ENCODE measurements around the gene LRRC26. TPM values are rescaled to one million over a fixed set of nuclear protein-coding genes. Genes with fewer than 3 reads are reported as not detected.

Gene LRRC26
- polyA plus RNA-seq, 2 of the 4 experiments (the other 2 are of a cell fraction), result 0.08 to 1.0 TPM

DNA sequence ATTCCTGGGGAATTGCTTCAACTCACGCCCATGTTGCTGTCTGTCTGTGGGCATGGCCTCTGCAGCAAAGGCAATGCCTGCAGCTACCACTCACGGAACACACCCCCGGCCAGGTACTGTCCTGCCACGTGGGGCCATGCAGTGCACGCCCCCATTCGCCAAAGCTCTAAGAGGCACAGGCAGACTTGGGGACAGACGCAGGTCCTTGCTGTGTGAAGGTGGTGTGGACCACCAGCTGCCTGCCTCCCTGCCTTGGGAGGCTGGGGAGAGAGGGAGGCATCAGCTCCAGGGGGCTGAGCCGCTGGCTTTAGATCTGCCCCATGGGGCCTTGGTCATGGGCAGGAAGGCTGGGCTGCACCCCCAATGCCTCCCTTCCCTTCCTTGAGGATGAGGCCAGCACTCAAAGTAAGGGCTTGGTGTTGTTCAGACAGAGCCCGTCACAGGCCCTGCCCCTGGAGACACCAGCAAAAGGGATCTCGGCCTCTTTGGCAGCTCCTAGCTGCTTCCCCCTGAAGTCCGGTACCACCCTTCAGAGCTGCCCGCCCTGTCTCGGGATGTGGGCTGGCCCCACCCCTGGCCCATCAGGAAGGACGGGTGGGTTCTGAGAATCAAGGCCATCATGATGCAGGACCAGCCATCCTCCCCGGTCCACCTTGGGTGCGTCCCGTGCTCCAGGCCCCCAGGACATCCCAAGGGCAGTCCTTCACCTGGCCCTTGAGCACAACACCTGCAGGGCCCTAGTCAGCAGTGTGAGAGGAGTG is 28.6 kb downstream of the LRRC26 start:
- no peak for FAIRE-seq
- POLR2A ChIA-PET, result interaction anchor here (0.8 to 1.1 kb wide), 2 partner anchors 12 to 100 kb away, joined by 3 to 5 read pairs; no protein-coding TSS in a partner anchor
- WGBS (ENCODE audit: missing lambda C conversion rate), result 73% methylated on average over 4 of the region's 17 CpGs

GRCh38 chr9:137140151-137141012 is 29.5 kb downstream of the LRRC26 start:
- no peak for FAIRE-seq
- CTCF ChIA-PET, result interaction anchor here (0.5 to 1.7 kb wide), 2 partner anchors 9 to 18 kb away, joined by 3 to 6 read pairs; no protein-coding TSS in a partner anchor
- POLR2A ChIA-PET, result interaction anchor here (0.8 to 2.4 kb wide), 3 partner anchors 11 to 100 kb away, joined by 3 to 9 read pairs (median 5); no protein-coding TSS in a partner anchor
- no peak overlapping the region for H3K27ac ChIP-seq
- no peak for DNase-seq (ENCODE audit: low read depth in 1 of 2, low spot score in 1 of 2)
- TF ChIP-seq FOSL2 (IDR thresholded peaks at IDR 0.05) (no peak), FOSL2 (CRISPR knock-in tag; IDR thresholded peaks at IDR 0.05) (no peak), CBX2 (IDR thresholded peaks at IDR 0.05; ENCODE audit: borderline replicate concordance, low read depth) (no peak), HEYL (CRISPR knock-in tag; IDR thresholded peaks at IDR 0.05) (no peak), KDM1A (IDR thresholded peaks at IDR 0.05; ENCODE audit: low read depth) (no peak), KDM5A (IDR thresholded peaks at IDR 0.05) (no peak), RARB (CRISPR knock-in tag; IDR thresholded peaks at IDR 0.05) (no peak), PHF8 (IDR thresholded peaks at IDR 0.05; ENCODE audit: borderline replicate concordance, low read depth) (no peak), SREBF2 (IDR thresholded peaks at IDR 0.05) (no peak), FOXS1 (CRISPR knock-in tag; IDR thresholded peaks at IDR 0.05) (no peak), JUN (IDR thresholded peaks at IDR 0.05) (no peak), BHLHE40 (IDR thresholded peaks at IDR 0.05; ENCODE audit: low read depth, low read length) (no peak), HES2 (IDR thresholded peaks at IDR 0.05) (no peak)
- no peak overlapping the region for H3K4me3 ChIP-seq
- peaks cover 6% of the 10 kb centered on the region; the same call in 1 of the 3 replicates for H3K4me1 ChIP-seq
- H3K9me3 ChIP-seq, result no peaks in the 10 kb centered on the region
- H3K4me2 ChIP-seq, result no peak overlapping the region
- WGBS (ENCODE audit: missing lambda C conversion rate), result 61% methylated on average over 23 of the region's 26 CpGs
- ATAC-seq, result no peak

More for the DNA sequence above, 28.6 kb downstream of the LRRC26 start:
- TF ChIP-seq HOXB13 (CRISPR knock-in tag; IDR thresholded peaks at IDR 0.05; ENCODE audit: low read depth) (no peak), KDM5A (IDR thresholded peaks at IDR 0.05) (no peak), SMC3 (IDR thresholded peaks at IDR 0.05) (no peak), ZC3H11A (IDR thresholded peaks at IDR 0.05) (no peak), KDM1A (IDR thresholded peaks at IDR 0.05; ENCODE audit: low read depth) (no peak), POLR2AphosphoS2 (conservative IDR thresholded peaks at IDR 0.05; ENCODE audit: low read length) (no peak), ZFP36 (IDR thresholded peaks at IDR 0.05; ENCODE audit: borderline replicate concordance, partially characterized antibody) (no peak), JUN (IDR thresholded peaks at IDR 0.05) (no peak), EP300 (IDR thresholded peaks at IDR 0.05) (no peak), MAZ (IDR thresholded peaks at IDR 0.05; ENCODE audit: borderline replicate concordance, low read depth, low read length) (no peak)
- TF ChIP-seq, protein P1, sequence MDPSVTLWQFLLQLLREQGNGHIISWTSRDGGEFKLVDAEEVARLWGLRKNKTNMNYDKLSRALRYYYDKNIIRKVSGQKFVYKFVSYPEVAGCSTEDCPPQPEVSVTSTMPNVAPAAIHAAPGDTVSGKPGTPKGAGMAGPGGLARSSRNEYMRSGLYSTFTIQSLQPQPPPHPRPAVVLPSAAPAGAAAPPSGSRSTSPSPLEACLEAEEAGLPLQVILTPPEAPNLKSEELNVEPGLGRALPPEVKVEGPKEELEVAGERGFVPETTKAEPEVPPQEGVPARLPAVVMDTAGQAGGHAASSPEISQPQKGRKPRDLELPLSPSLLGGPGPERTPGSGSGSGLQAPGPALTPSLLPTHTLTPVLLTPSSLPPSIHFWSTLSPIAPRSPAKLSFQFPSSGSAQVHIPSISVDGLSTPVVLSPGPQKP (IDR thresholded peaks at IDR 0.05; ENCODE audit: low read depth, low read length), result no peak
- TF ChIP-seq, protein P2, sequence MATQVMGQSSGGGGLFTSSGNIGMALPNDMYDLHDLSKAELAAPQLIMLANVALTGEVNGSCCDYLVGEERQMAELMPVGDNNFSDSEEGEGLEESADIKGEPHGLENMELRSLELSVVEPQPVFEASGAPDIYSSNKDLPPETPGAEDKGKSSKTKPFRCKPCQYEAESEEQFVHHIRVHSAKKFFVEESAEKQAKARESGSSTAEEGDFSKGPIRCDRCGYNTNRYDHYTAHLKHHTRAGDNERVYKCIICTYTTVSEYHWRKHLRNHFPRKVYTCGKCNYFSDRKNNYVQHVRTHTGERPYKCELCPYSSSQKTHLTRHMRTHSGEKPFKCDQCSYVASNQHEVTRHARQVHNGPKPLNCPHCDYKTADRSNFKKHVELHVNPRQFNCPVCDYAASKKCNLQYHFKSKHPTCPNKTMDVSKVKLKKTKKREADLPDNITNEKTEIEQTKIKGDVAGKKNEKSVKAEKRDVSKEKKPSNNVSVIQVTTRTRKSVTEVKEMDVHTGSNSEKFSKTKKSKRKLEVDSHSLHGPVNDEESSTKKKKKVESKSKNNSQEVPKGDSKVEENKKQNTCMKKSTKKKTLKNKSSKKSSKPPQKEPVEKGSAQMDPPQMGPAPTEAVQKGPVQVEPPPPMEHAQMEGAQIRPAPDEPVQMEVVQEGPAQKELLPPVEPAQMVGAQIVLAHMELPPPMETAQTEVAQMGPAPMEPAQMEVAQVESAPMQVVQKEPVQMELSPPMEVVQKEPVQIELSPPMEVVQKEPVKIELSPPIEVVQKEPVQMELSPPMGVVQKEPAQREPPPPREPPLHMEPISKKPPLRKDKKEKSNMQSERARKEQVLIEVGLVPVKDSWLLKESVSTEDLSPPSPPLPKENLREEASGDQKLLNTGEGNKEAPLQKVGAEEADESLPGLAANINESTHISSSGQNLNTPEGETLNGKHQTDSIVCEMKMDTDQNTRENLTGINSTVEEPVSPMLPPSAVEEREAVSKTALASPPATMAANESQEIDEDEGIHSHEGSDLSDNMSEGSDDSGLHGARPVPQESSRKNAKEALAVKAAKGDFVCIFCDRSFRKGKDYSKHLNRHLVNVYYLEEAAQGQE (IDR thresholded peaks at IDR 0.05), result no peak
- DNase-seq (ENCODE audit: low read depth in 1 of 2, low spot score in 1 of 2) (no peak), ATAC-seq (0 out of 6 replicates have a peak, but pooled peaks of 1 of the 2 experiments have one; percentile 5)
- H3K4me2 ChIP-seq, result no peak overlapping the region
- no peak overlapping the region for H3K4me3 ChIP-seq
- H3K4me1 ChIP-seq, result peaks cover 11% of the 10 kb centered on the region; the same call in 1 of the 3 replicates
- H3K27ac ChIP-seq, result no peak overlapping the region
- no peaks in the 10 kb centered on the region for H3K9me3 ChIP-seq
- CTCF ChIA-PET, result interaction anchor here (0.5 to 1.7 kb wide), 3 partner anchors 8 to 66 kb away, joined by 3 to 6 read pairs (median 3); no protein-coding TSS in a partner anchor

Measured in A549 (cell line).